ENCODE measurements around the gene C8A. TPM values are rescaled to one million over a fixed set of nuclear protein-coding genes. Genes with fewer than 3 reads are reported as not detected.

The C8A gene
- total RNA-seq, 2 donors from 2014 or later: not detected

DNA sequence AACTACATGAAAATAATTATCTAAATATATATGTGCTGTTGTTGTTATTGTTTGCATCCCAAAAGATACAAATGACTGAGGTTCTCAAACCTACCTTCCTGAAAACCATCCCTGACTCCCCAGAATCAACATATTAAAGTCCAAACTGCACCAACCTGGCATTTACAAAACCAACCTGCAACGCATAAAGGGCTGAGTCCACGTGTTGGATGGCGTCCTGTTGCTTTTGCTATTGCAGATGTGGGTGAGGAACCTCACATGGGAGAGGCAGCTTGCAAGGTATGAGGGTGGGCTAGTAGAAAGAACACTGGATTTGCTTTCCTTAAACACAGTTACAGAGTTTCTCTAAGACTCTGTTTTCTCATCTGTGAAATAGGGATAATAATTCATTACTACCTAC lies 112.8 kb downstream of the C8A start:
- peaks cover 7% of the 10 kb centered on the region for H3K9me3 ChIP-seq (ENCODE audit: control insufficient read depth, low read length)
- no peak for DNase-seq
- H3K9ac ChIP-seq (ENCODE audit: extremely low read depth, low read length, poor library complexity, severe bottlenecking): no peak overlapping the region
- 86% methylated on average over 3 of the region's 3 CpGs; no CpG with 5 or more reads in 1 of the 2 experiments for WGBS, 2 experiments (ENCODE audit: insufficient coverage in 1 of 2, insufficient read length in 1 of 2)
- no peaks in the 10 kb centered on the region for H3K36me3 ChIP-seq (ENCODE audit: control insufficient read depth, insufficient read depth, low read length)
- peaks cover 4% of the 10 kb centered on the region for H3K4me1 ChIP-seq (ENCODE audit: control insufficient read depth, insufficient read depth, low read length)
- TF ChIP-seq, protein P1, sequence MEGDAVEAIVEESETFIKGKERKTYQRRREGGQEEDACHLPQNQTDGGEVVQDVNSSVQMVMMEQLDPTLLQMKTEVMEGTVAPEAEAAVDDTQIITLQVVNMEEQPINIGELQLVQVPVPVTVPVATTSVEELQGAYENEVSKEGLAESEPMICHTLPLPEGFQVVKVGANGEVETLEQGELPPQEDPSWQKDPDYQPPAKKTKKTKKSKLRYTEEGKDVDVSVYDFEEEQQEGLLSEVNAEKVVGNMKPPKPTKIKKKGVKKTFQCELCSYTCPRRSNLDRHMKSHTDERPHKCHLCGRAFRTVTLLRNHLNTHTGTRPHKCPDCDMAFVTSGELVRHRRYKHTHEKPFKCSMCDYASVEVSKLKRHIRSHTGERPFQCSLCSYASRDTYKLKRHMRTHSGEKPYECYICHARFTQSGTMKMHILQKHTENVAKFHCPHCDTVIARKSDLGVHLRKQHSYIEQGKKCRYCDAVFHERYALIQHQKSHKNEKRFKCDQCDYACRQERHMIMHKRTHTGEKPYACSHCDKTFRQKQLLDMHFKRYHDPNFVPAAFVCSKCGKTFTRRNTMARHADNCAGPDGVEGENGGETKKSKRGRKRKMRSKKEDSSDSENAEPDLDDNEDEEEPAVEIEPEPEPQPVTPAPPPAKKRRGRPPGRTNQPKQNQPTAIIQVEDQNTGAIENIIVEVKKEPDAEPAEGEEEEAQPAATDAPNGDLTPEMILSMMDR (conservative IDR thresholded peaks at IDR 0.05): no peak
- Mint-ChIP-seq H3K27me3 (ENCODE audit: insufficient read depth) (peaks cover 15% of the 10 kb centered on the region), H3K4me1 (peaks cover 17% of the 10 kb centered on the region), H3K9me3 (no peaks in the 10 kb centered on the region), H3K27ac (no peak overlapping the region), H3K4me3 (no peak overlapping the region), H3K36me3 (ENCODE audit: low read depth) (no peaks in the 10 kb centered on the region)
- no peaks in the 10 kb centered on the region for H3K27me3 ChIP-seq (ENCODE audit: control insufficient read depth, insufficient read depth, low read length, poor library complexity, severe bottlenecking)
- H3K4me3 ChIP-seq (ENCODE audit: low read length): no peak overlapping the region
- H3K27ac ChIP-seq (ENCODE audit: low read depth, low read length): no peak overlapping the region

Other genes with a start within 250 kb of the C8A start
- 10 to 100 TPM in 1 of 2 donors, 1 to 10 TPM in 1; 4.7 to 15.3 TPM for gene PRKAA2, start 209.5 kb upstream of the C8A start, total RNA-seq
- 10 to 100 TPM in 1 of 2 donors, 1 to 10 TPM in 1; 8.2 to 12.0 TPM for gene FYB2, start 35.4 kb upstream of the C8A start, total RNA-seq
- not detected for gene C8B, start 111.2 kb downstream of the C8A start, total RNA-seq

Measured in endodermal cell (in vitro differentiated cells).